NT2/D1 (cell line): ENCODE data around the gene SLC9A3.

Experiments
- DNase-seq: peaks from one replicate; pipeline ENCODE4 v3.0.0-alpha.2; 2011; ENCODE audit warnings: low read depth, low spot score
- H3K27me3 ChIP-seq: 2 replicates; pipeline ENCODE4 v1.6.0; 2011; ENCODE audit warnings: mild to moderate bottlenecking; ENCODE audit not compliant: insufficient read length, insufficient read depth
- H3K36me3 ChIP-seq: 2 replicates; pipeline ENCODE4 v1.6.1; 2011; ENCODE audit warnings: mild to moderate bottlenecking, low read length, mixed read lengths; ENCODE audit not compliant: insufficient read depth, insufficient read length
- H3K4me1 ChIP-seq: 2 replicates; pipeline ENCODE4 v1.5.1; 2011; ENCODE audit not compliant: insufficient read depth, insufficient read length
- H3K4me3 ChIP-seq: 2 replicates; pipeline ENCODE4 v1.5.1; 2011; ENCODE audit warnings: low read depth; ENCODE audit not compliant: insufficient read length
- H3K9ac ChIP-seq: 2 replicates; pipeline ENCODE4 v1.6.0; 2011; ENCODE audit warnings: low read depth; ENCODE audit not compliant: insufficient read length
- H3K9me3 ChIP-seq: 2 replicates; pipeline ENCODE4 v1.5.1; 2011; ENCODE audit warnings: mild to moderate bottlenecking, low read length; ENCODE audit not compliant: insufficient read depth
- SUZ12 ChIP-seq: IDR thresholded peaks from 2 replicates; pipeline ENCODE4 v1.6.1; 2011; ENCODE audit not compliant: insufficient read length, insufficient read depth; ENCODE audit errors: extremely low read depth
- YY1 ChIP-seq: IDR thresholded peaks from 2 replicates; pipeline ENCODE4 v1.6.1; 2011; ENCODE audit not compliant: insufficient read length, insufficient read depth
- ZNF274 ChIP-seq: IDR thresholded peaks from 2 replicates; pipeline ENCODE4 v1.6.1; 2011; ENCODE audit warnings: mild to moderate bottlenecking, low read depth, low read length

SLC9A3 gene

DNA sequence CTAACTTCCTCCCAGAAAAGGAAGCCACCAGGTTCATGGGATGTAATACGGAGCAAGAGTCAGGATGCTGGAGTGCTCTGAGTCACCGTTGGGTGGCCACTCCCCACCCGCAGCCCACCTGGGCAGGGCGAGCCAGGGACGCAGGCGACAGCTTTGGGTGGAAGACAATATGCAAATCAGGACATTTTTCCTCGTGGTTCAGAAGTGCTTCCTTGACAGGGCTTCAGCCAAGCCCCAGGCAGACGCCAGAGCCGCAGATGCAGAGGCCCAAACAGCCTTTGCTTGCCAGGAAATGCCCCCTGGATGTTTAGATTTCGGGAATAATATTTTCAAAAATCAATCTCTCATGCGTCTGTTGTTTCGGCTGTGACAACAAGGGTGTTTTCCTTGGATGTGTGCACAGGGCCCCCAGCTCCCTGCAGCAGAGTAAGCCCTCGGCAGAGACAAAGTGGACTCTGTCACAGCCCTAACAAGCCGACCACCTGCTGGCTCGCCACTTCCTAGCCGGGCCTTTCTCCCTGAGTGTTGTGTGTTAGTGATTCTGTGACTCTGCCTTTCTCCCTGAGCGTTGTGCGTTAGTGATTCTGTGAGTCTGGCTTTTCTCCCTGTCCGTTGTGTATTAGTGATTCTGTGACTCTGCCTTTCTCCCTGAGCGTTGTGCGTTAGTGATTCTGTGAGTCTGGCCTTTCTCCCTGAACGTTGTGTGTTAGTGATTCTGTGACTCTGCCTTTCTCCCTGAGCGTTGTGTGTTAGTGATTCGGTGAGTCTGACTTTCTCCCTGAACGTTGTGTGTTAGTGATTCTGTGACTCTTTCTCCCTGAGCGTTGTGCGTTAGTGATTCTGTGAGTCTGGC lies 11.8 kb upstream of the SLC9A3 start:
- Histone ChIP-seq H3K4me1 (peaks cover 28% of the 10 kb centered on the region), H3K4me3 (no peak overlapping the region), H3K36me3 (no peaks in the 10 kb centered on the region), H3K9me3 (no peaks in the 10 kb centered on the region), H3K9ac (no peak overlapping the region), H3K27me3 (peaks cover 8% of the 10 kb centered on the region)
- DNase-seq = no peak
- TF ChIP-seq ZNF274 (no peak), YY1 (no peak), SUZ12 (no peak)

DNA sequence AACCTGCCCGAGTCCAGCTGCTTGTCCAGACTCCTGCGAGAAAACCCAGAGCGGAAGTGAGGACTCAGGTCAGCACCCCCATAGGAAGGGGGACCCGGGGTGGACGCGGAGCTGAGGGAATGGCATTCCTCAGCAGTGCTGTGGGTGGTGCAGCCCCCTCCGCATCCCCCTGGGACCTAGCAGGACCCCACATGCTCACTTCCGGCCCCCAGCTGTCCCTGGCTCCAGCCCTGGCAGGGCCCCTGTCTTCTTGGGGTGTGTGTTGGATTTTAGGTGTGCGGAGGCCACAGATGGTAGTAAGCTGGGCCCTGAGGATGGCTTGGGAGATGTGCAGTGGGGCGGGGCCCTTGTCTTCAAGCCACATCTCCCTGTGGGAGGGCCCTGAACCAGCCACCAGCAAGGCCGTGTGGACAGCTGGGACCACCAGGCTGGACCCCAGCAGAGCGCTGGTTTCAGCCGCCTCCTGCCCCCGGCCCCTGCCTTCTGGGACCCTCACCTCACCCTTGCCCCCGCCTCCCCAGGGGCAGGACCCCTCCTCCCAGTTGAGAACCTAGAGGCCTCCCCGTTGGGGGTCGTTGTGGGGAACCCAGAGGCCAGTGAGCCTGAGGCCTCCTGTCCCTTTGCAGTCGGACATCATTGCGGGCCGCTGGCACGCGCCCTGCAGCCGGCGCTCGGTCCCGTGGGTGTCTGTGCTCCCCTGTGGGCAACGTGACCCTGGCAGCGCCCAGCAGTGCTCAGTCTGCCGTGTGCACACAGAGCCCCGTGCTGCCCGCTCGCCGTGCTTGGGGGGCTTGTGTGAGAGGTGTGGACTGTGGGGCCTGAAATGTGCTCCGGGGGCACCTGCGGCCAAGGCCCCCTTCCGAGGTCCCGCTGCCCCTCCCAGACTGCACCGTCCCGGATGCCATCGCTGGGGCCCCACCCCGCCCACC lies 10.8 kb upstream of the SLC9A3 start:
- DNase-seq = no peak
- H3K27me3 ChIP-seq = peaks cover 19% of the 10 kb centered on the region
- TF ChIP-seq SUZ12 (no peak), YY1 (no peak), ZNF274 (no peak)
- no peak overlapping the region for H3K4me3 ChIP-seq
- H3K9me3 ChIP-seq = no peaks in the 10 kb centered on the region
- no peaks in the 10 kb centered on the region for H3K36me3 ChIP-seq
- H3K4me1 ChIP-seq = peaks cover 31% of the 10 kb centered on the region
- H3K9ac ChIP-seq = no peak overlapping the region

DNA sequence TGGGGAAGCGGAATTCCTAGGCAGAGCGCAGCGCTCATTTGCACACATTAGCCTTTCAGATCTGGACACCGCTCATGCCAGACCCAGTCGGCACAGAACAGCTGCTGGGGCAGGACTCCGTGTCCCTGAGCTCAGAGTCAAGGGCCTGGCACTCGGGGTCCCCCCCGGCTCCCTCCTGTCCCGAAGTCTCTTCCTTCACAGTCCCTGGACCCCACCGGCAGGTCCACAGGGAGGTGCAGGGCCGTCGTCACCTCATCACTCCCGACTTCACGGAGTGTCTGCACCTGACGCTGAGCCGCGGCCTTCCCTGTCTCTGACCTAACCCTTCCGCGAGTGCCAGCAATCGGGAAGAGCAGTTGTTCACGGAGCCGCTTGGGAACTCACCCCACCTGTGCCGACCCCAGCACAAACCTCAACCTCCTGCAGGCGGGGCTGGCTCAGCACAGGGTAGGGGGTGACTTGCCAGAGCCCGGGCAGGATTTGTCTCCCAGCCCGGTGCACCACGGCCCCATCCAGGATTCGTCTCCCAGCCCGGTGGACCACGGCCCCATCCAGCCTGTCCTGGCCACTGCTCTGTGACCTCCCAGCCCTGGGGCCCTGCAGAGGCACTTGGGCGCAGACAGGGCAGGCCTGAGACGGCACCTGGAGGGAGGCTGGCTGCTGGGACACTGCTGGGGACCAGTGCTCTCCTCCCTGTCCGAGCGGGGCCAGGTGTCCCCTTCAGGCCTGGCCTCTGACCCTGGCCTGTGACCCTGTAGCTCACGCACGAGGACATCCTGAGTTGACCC lies 9.9 kb upstream of the SLC9A3 start:
- H3K36me3 ChIP-seq = no peaks in the 10 kb centered on the region
- H3K27me3 ChIP-seq = peaks cover 27% of the 10 kb centered on the region
- H3K9ac ChIP-seq = no peak overlapping the region
- H3K4me1 ChIP-seq = peaks cover 31% of the 10 kb centered on the region
- DNase-seq = no peak
- H3K4me3 ChIP-seq = no peak overlapping the region
- H3K9me3 ChIP-seq = no peaks in the 10 kb centered on the region
- TF ChIP-seq SUZ12 (no peak), YY1 (no peak), ZNF274 (no peak)

DNA sequence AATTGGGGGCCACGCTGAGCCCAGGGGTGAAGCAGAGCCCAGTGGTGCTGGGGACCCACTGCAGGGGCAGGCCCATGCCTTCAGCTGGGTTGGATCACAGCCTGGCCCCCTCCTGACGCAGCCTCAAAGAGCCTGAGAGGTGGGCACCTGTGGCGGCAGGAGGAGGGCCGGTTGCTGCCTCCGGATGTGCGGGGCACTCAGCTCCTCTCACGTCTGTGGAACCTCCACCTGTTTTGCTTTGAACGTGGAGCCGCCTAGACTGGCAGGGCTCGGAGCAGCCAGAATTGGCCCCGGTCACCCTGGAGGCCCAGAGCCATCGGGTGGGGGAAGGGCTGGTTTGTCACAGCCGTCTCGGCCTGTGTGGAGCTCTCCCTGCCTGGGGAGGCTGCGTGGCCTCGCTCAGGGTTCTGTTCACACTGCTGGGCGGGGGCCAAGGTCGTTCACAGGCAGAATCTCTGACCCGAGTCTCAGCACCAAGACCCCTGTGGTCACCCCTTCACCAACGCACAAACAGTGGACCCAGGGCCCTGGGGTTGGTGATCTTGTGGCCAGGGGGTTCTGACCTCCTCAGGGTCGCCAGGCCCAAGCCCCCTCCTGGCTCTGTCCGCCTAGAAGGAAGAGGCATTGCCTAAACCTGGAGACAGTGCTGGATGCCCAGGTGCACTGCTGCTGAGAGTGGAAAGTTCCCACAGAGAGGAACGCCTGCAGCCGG lies 9.2 kb upstream of the SLC9A3 start:
- Histone ChIP-seq H3K27me3 (peaks cover 32% of the 10 kb centered on the region), H3K9me3 (no peaks in the 10 kb centered on the region), H3K4me3 (no peak overlapping the region), H3K36me3 (no peaks in the 10 kb centered on the region), H3K9ac (peak overlapping the region; percentile 10), H3K4me1 (peaks cover 31% of the 10 kb centered on the region)
- TF ChIP-seq YY1 = no peak
- TF ChIP-seq SUZ12 = no peak
- no peak for TF ChIP-seq ZNF274
- no peak for DNase-seq

DNA sequence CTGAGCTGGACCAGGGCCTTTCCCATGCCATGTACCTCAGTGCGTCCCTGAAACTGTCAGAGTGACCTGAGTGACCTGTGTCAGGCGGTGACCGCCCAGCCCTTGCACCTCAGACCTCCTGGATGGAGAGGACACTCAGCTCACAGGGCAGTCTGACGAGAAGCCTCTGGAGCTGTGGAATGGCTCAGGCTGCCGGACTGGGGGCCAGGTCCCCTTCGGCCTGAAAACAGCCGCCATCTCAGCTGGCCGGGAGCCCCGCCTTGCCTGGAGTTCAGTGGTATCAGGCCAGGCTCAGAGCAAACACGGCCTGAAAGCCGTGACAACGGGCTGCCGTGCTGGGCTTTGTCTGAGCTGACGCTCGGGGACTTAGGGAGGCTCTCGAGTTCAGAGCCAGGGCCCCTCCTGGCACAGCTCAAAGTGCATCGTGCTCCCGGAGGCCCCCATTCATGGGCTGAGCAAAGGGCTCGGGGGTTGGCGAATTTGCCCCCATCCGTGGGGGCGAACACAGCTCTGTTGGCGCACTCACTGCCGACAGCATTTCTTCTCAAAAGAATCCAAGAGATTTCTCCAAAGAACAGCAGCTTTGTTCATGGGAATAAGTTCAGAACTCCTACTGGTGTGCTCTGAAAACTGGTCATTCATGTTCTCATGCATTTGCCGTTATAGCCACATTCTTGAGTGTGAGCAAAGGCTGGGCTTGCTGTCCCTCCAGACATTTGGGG lies 8.4 kb upstream of the SLC9A3 start:
- Histone ChIP-seq H3K27me3 (peaks cover 39% of the 10 kb centered on the region), H3K9me3 (no peaks in the 10 kb centered on the region), H3K4me3 (no peak overlapping the region), H3K4me1 (peaks cover 31% of the 10 kb centered on the region), H3K36me3 (no peaks in the 10 kb centered on the region), H3K9ac (peak overlapping the region; percentile 10)
- TF ChIP-seq SUZ12 (no peak), YY1 (no peak), ZNF274 (no peak)
- DNase-seq = no peak

DNA sequence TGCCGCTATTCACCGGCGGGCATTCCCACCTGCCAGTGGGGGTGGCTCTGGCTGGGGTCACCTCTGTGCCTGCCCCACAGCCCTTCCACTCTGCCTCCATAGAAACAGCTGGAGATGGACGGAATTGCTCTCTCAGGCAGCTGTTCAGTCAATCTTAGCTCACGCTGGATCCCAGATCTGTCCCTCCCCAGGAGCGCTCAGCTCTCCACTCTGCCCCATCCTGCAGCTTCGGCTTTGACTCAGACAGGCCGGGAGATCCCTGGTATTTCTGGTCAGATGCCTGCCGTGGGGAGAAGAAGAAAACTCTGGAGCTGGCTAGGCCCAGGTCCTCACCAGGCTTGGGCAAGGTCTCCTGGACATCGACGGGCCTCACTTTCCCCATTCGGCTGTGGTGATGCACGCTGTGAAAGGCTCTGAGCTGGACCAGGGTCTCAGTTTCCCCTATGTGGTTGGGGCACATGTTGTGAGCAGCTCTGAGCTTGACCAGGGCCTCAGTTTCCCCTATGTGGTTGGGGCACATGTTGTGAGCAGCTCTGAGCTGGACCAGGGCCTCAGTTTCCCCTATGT lies 7.6 kb upstream of the SLC9A3 start:
- DNase-seq = no peak
- no peak overlapping the region for H3K4me3 ChIP-seq
- TF ChIP-seq ZNF274 = no peak
- no peak for TF ChIP-seq YY1
- no peak for TF ChIP-seq SUZ12
- H3K27me3 ChIP-seq = peaks cover 47% of the 10 kb centered on the region
- no peaks in the 10 kb centered on the region for H3K9me3 ChIP-seq
- H3K36me3 ChIP-seq = no peaks in the 10 kb centered on the region
- H3K9ac ChIP-seq = no peak overlapping the region
- H3K4me1 ChIP-seq = peaks cover 31% of the 10 kb centered on the region
